Stimulated activated CD4-positive, alpha-beta T cell treated with anti-CD3 and anti-CD28 coated beads, Interleukin-12 subunit alpha, Interleukin-12 subunit beta, amount 100 ng/mL, for 24 hours (primary cell): ENCODE measurements around the gene ADAM22.

Experiments
- DNase-seq, 2 experiments: peaks; one replicate each; pipeline ENCODE4 v3.0.0-alpha.2; 2020; ENCODE audit warnings: low read depth in 2 of 2

Gene ADAM22

DNA sequence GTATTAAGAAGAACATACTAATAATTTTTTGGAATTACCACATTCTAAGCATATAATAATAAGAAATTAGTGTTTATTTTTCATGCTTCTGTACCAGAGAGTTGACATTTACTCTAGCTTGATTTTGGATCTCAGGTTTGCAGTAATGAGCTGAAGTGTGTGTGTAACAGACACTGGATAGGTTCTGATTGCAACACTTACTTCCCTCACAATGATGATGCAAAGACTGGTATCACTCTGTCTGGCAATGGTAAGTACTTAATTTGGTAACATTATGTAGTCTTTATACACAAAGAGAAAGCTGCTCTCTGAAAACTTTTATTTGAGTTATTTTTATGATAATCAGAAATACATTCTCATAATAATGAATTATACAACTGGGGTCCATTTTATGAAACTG lies 231.6 kb downstream of the ADAM22 start:
- no peak for DNase-seq

DNA sequence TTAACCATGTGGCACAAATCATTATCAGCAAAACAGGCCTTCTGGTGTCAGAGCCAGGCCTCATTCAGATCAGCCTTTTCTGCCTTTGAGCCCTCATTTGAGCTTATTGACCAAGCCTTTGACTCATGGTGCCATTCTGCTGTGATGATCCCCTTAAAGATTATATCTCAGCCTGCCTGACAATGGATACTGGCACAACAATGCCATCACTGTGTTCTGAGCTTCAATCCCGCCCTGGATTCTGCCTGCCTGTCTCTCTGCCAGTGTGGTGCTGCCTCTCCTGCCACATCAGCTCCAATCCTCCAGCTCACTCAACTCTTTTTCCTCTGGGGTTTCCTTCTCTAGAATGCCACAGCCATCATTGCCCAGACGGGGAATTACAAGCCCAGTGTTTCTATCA lies 233.2 kb downstream of the ADAM22 start:
- DNase-seq, result no peak

DNA sequence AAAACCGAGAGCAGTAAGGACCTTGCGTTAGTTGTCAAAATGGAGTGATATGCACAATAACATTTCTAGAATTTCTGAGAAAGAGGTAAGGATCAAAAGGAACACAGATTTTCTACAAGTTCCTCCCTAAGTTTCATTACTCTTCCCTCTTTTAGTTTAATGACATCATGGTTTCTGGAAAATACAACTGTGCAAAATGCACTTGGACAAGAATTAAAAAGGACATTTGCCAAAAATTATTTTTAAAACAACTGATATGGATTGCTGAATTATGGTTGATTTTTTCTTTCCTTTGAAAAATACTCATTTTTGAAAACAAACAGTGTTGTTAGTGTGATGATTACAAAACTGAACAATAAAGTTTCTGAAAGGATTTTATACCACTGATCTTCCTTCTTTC lies 233.7 kb downstream of the ADAM22 start:
- no peak for DNase-seq

DNA sequence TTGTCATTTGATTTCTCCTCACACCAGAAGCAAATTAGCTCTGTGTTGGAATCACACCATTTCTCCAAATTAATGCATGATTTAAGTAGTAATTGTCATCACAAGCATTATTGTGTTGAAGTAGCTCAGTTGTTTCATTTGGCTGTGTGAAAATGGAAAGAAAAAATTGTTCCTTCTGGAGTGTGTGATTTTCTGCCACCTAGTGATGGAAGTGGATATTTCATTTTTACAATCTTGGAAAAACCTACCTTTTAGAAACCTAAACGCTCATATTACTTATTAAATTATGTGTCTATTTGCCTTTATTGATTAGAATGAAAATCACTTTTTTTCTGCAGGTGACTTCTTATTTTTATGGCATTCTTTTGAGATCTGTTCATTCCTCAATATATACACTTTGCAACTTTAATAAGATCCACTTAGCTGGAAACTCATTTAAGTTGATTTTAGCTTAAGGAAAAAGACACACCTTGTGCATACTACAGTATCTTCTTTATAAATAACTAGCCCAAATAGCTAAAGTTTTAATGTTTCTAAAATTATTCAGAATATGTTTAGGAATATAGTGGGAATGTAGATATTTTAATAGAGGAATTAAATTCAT lies 235.8 kb downstream of the ADAM22 start:
- no peak for DNase-seq

DNA sequence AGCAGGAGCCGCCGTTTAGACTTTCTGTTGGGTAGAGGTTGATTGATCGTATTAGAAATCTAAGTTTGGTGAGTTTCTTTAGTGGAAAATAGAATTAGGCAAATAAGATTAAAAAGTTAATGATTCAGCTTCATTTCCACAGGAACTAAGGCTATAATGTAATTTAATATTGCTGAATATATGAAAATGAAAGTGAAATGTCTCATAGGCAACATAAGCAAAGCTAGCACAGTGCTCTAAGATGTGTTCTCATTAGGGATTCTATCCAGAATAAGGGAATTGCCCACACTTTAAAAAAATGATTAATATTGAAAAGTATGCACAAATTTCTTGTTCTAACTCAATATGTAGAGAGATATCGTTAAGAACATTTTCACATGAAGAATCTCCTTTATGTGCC lies 238.8 kb downstream of the ADAM22 start:
- no peak for DNase-seq

DNA sequence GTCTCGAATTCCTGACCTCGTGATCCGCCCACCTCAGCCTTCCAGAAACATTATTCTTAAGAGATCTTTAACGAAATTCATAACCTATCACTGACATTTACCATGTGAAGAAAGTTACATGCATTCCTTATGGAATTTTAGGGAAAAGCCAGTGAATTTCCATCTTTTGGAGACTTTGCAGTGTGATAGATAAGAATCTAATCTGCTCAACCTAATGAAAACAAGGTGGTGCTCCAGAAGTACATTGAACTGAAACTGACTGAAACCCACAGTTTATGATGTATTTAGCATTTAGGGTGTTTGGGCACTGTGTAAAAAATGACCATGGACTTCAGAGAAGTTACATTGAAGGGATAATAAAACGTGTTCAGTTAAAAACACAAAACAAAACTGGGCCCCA lies 242.1 kb downstream of the ADAM22 start:
- no peak for DNase-seq

DNA sequence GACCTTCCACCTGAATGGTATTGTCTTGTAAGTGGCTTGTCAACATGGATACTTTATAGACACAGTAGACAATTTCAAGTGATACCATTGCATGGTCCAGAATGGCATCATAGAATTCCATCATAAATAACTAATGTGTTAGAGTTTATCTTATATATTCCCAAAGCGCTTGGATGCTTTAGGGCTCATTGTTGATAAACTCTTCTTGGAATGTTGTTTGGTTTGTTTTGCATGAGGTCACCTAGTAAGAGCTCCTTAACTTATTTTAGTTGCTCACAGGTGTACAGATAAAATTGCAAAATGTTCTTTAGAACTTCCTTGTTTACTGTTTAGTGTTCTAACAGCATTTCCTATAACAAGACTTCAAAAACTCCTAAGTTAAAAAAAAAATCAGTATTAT lies 249.0 kb downstream of the ADAM22 start:
- no peak for DNase-seq

DNA sequence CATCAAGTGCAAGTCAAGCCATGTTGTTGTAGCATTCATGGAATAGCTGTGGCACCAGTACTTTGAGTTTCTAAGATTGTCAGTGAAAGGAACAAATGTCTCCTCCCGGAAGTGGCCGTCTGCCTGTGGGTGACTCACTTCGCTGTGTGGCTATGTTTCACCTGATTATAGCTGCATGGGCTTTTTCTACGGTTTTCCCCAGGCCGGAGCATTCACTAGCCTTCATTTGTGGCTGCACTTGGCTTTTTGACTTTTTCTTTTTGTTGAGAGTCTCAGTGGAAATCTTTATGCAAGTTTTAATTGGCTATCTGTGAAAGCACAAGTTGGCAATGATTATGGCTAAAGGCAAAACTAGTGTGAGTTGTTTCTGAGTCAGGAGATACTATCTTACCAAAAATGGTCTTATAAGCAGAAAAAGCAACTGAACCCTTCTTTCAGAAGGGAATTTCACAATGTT lies 250.8 kb downstream of the ADAM22 start:
- DNase-seq, result no peak

DNA sequence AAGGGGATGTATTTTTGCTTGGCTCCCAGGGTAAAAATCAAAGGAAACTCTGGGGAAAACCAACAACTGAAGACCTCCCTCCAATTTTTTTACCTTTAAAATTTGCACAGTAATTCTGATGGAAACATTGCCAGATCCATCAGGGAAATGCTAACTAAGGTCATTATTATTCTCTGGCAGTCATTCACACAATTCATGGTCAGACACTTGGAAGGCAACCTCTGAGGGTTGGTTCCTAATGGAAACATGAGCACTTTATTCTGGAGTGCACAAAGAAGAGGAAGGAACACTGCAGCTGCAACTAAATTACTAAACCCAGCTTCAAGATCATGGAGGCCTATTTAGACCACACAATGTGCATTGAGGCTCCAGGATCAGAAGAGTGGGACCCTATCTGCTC lies 251.6 kb downstream of the ADAM22 start:
- DNase-seq, result no peak

DNA sequence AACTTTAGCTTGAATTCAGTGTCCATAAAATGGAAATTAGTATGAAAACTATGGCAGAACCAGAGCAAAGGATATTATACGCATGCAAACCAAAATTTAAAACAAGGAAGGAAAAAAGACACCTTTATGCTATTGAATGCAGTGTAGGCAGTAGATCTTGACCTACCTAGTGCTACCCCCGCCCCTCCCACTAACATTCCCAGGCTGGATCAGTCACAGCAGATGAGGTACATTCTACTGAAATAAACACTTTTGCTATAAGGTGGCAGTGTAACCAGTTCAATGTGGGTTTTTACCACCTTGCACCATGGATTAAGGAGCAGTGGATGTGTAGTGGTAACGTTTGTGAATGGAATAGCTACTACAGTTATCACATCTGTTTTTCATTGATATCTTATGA lies 257.9 kb downstream of the ADAM22 start:
- DNase-seq, result no peak

DNA sequence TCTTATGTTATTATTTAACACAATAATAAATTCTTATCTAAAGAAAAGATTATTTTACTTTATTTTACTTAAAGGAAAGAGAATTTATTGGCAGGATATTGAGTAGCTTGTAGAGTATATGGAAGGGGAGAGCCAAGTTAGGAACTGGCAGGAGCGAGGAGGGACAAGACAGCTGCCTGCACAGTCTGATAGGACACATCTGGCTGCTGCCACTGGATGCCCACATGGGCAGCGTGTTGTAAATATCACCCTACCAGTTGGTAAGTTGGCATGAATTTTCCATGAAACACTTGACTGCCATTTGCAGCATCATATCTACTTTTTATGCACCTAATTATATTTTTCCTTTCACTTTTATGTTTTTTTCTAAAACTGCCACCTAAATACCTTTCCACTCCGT lies 266.2 kb downstream of the ADAM22 start:
- no peak for DNase-seq

DNA sequence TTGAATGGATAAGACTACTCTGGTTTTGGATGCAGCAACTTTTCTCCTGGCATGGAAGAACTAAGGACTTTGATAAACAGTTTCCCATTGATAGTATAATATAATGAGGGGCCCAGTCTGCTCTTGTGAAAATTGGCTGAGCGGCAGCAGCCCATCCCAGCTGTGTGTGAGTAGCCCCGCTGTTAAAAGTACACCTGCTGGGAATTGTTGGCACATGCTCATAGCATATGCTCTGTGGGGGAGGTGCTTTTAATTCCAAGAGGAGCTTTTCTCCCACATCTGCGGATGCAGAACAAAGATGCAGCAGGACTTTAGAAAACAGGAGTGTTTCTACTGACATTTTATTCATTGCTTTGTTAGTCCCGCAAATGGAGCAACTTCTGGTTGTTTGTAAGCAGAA lies 266.7 kb downstream of the ADAM22 start:
- DNase-seq, result no peak

DNA sequence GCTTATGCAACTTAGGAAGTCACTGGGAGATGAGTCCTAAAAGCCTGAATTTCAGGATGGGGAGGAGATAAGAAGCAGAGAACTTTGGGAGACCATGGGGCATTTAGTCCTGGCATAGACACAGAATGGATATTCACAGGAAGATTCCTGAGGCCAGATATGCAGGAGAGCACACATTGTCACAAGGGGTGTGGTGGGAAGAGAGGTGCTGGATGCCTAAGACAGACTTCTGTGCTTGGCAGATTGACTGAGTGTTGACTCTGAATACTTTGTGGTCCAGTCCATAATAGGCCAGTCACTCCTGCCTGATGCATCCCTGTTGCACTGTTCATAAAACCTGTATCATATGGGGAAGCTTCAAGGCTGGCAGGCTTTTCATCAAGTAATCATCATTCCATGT lies 267.3 kb downstream of the ADAM22 start:
- no peak for DNase-seq

DNA sequence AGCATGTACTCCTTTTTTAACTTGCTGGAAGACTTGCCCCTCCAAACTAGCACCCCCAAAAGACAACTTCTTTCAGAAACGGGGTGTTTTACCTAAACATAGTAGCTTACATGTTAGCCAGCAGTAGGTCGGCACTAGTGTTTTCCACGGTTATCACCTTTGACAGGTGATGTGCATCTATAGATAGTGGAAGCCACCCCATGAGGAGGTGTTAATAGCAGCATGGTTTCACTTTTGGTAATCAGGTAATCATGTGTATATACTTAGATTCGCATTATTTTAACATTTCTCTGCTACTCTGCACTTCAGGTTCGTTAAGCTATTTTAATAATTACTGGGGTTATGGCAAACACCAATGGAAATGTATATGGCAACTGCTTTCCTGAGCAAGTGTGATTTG lies 268.2 kb downstream of the ADAM22 start:
- DNase-seq, result no peak

DNA sequence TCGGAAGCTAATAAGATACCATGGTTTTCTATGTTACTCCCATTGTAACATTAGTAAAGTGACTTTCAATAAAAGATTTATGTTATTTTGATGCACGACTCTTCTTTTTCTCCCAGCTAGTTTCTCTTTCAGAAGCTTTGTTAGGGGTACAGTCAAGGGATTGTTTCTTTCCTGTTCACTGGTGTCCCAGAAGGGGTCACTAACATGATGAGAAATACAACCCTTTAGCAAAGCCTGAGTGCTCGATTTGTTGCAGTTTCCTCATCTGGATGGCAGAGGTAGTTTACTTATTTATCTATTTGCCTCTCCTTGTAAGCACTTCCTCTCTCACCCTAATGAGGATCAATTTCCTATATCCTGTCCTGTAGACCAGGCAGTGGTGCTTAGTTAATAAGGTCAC lies 268.7 kb downstream of the ADAM22 start:
- no peak for DNase-seq

DNA sequence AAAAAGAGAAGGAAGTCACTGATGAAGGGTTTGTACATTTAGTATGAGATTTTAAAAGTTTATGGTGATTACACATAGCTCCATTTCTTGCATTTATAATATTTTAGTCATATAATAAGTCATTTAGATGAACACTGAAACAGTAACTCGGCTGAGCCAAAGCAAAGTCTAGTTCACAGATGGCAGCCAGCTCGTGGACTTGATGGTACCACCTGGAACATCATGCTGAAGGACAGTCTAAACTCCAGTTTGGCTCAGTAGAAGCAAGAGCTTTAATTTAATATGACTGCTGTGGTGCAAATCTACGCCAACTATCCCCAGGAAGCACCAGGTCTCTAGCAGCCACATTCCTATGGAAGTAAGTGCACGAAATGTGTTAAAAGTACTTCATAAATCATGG lies 269.4 kb downstream of the ADAM22 start:
- no peak for DNase-seq

DNA sequence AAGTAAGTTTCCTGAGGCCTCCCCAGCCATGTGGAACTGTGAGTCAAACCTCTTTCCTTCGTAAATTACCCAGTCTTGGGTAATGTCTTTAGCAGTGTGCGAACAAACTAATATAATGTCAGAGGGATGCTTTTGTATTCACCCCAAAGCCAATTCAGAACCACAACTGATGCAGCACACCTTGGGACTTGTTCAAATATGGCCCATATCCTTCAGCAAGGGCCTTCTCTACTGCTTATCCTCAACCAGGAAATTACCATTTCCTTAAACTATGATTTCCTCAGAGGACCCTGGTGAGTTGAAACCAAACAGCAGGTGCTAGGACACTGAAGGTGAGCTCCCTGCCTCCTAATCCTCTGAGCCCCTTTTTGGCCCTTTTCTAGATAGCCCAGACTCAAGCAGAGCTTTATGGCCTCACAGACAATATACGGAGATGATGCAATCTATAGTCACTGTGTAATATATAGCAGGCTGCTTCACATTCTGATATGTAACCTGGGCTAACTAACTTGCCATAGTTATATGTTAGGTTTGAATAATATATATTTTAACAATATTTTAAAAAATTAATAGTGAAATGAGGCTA lies 270.6 kb downstream of the ADAM22 start:
- no peak for DNase-seq

DNA sequence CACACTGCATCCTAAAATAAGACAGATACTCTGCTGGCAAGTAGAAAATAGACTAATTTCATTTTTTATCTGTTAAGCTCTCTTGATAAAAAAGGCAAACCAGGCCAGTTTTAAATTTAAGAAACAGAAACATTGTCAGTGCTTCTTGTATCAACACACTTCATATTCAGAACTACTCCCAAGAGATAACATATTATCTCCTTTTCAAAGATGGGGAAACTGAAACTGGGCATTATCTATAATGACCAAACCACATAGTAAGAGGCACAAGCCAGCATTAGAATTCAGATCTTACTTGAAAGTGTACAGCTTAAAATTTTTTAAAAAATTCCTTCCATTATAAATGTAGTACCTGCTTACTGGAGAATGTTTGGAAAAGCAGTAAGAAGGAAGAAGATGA lies 271.1 kb downstream of the ADAM22 start:
- no peak for DNase-seq

DNA sequence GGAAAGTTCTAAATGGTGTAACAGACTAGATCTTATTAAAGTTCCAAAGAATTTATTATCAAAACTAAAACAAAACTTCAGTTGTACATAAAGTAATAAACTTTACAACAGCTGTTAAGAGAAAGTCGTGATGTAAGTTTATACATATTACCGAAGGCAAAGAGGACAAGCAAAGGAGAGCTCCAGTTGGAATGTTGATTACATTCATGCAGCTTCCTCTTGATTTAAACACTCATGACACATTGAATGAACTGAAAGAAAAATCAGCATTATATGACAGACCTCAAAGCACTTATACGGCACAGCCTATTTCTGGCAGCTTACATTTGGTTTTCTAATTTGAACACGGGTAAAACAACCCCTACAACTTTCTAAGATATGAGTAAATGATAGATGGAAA lies 272.2 kb downstream of the ADAM22 start:
- DNase-seq, result no peak

DNA sequence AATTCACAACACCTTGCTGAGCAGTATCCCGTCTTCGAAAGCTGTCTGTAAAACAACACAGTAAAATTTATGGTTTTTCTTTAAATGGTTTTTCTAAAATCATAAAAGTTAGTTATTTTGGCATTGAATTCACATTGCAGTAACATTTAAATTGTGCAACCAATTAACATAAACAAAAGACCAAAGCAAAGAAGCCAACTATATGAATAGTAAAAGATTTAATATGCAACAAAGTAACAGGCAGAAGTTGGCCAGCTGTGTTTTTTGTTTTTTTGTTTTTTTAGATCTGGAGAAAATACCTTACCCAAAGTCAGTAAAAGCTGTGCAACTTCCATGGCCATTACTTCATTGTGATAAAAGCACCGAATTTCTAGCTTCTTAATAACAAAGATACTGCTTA lies 274.5 kb downstream of the ADAM22 start:
- no peak for DNase-seq

DNA sequence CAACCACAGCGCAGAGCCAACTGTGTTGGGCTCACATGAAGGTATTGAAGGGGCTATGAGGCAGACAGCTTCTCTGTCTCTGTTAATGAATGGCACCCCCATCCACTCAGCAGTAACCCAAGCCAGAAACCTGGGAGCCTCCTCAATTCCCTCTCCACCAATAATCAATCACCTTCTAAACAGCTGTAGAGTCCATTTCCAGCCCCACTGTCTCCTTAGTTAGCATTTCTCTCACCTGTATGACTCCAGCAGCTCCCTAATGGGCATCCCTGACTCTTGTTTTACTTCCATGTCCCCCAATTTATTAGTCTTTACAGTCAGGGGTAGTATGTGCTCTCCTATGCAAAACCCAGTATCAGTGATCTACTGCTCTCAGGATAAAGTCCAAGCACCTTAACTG lies 278.9 kb downstream of the ADAM22 start:
- DNase-seq, result no peak

DNA sequence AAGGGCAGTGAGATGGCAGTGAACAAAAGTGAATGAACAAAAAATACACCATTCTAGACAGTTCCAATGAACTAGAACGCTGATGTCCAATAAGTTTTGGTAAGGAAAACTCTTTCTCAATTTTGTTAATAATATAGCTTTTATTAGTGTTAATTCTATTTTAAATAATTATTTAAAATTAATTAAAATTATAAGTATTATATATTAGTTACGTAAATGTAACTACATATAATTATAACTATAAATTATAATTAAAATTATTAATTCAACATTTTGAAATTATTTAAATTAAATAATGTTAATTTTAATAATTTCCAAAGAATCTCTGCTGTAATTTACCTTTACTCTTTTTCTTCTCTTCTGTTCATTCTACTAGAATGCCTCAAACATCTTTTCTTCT lies 280.4 kb downstream of the ADAM22 start:
- DNase-seq, result no peak

DNA sequence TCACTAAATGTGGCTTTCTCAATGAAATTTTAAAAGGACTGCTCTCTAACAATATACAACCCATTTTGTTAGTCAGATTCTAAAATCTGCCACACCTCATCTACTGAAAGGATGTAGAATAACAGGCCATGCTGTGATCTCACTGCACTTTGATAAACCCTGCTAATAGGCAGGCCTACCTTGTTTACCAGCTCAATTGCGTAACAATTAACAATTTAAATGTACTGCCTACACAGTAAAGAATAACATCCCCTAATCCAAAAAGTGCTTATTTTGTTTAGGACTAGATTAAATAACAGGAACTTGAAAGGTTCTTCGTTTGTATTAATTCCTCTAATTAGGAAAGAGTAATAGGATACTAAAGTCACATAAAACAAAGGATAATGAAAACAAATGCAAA lies 281.2 kb downstream of the ADAM22 start:
- DNase-seq, result no peak

DNA sequence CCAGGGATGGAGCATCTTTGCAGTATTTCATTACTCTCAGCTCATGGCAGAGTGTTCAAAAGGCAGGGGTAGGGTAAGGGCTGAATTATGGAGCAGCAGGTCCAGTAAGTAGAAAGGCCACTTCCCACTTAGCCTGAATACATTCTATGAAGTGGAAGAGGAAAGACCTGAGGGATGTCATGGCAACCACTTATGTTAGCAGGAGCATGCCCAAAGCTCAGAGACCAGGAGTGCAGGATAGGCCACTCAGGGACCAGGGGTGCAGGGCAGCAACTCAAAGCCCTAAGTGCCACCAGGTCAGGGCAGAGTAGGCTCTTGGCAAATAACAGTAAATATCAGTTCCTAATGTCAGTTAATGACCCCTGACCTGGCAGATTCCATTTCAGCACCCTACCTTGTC lies 282.2 kb downstream of the ADAM22 start:
- DNase-seq, result no peak
